HepG2 (cell line): ENCODE measurements around the gene CMTM4.

Experiments used
- YY1 ChIP-seq: IDR thresholded peaks from 2 replicates; pipeline ENCODE4 v1.6.1; 2011; ENCODE audit warnings: low read length, low read depth, moderate library complexity, mild to moderate bottlenecking; ENCODE audit not compliant: insufficient read depth, insufficient replicate concordance
- ZFX ChIP-seq: sonication (generic); formaldehyde crosslinking; IDR thresholded peaks from 2 replicates; pipeline ENCODE4 v1.4.0; 2020; ENCODE audit warnings: mild to moderate bottlenecking, low read depth, missing genetic modification reagents, moderate library complexity
- ZNF746 ChIP-seq: sonication (generic); formaldehyde crosslinking; IDR thresholded peaks from 2 replicates; pipeline ENCODE4 v1.8.0; 2022; ENCODE audit warnings: mild to moderate bottlenecking, missing genetic modification reagents
- ZNF841 ChIP-seq: sonication (generic); formaldehyde crosslinking; IDR thresholded peaks from 2 replicates; pipeline ENCODE4 v1.8.1; 2023; ENCODE audit warnings: missing genetic modification reagents, borderline replicate concordance
- TF ChIP-seq, protein P1 (sequence below): sonication (generic); formaldehyde crosslinking; IDR thresholded peaks from 2 replicates; pipeline ENCODE4 v1.4.0; 2020; ENCODE audit warnings: missing genetic modification reagents
- TF ChIP-seq, protein P2 (sequence below): sonication (generic); formaldehyde crosslinking; IDR thresholded peaks from 2 replicates; pipeline ENCODE4 v1.5.0; 2020; ENCODE audit warnings: mild to moderate bottlenecking, missing genetic modification reagents, moderate library complexity

DNA sequence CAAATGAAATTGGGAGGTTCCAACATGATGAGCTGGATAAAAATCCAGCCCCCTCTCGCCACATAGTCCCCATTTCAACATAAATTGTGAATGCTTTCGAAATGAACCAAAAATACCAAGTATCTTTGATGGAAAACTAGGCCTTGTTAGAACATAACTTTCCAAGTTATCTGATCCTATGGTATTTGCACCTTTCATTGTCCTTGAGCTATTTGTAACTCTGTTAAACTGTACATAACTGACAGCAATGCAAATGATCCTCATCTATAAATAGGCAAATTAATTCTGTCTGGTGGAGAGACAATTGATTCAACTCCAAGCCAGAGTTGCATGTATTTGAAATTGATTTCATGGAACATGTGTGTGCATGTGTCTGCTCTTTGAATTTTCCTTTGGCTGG is 18.2 kb downstream of the CMTM4 start:
- TF ChIP-seq YY1 (no peak), ZNF746 (CRISPR knock-in tag) (no peak), ZFX (CRISPR knock-in tag) (no peak), ZNF841 (CRISPR knock-in tag) (no peak)
- TF ChIP-seq, protein P1, sequence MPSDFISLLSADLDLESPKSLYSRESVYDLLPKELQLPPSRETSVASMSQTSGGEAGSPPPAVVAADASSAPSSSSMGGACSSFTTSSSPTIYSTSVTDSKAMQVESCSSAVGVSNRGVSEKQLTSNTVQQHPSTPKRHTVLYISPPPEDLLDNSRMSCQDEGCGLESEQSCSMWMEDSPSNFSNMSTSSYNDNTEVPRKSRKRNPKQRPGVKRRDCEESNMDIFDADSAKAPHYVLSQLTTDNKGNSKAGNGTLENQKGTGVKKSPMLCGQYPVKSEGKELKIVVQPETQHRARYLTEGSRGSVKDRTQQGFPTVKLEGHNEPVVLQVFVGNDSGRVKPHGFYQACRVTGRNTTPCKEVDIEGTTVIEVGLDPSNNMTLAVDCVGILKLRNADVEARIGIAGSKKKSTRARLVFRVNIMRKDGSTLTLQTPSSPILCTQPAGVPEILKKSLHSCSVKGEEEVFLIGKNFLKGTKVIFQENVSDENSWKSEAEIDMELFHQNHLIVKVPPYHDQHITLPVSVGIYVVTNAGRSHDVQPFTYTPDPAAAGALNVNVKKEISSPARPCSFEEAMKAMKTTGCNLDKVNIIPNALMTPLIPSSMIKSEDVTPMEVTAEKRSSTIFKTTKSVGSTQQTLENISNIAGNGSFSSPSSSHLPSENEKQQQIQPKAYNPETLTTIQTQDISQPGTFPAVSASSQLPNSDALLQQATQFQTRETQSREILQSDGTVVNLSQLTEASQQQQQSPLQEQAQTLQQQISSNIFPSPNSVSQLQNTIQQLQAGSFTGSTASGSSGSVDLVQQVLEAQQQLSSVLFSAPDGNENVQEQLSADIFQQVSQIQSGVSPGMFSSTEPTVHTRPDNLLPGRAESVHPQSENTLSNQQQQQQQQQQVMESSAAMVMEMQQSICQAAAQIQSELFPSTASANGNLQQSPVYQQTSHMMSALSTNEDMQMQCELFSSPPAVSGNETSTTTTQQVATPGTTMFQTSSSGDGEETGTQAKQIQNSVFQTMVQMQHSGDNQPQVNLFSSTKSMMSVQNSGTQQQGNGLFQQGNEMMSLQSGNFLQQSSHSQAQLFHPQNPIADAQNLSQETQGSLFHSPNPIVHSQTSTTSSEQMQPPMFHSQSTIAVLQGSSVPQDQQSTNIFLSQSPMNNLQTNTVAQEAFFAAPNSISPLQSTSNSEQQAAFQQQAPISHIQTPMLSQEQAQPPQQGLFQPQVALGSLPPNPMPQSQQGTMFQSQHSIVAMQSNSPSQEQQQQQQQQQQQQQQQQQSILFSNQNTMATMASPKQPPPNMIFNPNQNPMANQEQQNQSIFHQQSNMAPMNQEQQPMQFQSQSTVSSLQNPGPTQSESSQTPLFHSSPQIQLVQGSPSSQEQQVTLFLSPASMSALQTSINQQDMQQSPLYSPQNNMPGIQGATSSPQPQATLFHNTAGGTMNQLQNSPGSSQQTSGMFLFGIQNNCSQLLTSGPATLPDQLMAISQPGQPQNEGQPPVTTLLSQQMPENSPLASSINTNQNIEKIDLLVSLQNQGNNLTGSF = no peak
- TF ChIP-seq, protein P2, sequence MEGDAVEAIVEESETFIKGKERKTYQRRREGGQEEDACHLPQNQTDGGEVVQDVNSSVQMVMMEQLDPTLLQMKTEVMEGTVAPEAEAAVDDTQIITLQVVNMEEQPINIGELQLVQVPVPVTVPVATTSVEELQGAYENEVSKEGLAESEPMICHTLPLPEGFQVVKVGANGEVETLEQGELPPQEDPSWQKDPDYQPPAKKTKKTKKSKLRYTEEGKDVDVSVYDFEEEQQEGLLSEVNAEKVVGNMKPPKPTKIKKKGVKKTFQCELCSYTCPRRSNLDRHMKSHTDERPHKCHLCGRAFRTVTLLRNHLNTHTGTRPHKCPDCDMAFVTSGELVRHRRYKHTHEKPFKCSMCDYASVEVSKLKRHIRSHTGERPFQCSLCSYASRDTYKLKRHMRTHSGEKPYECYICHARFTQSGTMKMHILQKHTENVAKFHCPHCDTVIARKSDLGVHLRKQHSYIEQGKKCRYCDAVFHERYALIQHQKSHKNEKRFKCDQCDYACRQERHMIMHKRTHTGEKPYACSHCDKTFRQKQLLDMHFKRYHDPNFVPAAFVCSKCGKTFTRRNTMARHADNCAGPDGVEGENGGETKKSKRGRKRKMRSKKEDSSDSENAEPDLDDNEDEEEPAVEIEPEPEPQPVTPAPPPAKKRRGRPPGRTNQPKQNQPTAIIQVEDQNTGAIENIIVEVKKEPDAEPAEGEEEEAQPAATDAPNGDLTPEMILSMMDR (CRISPR knock-in tag) = no peak
